ENCODE results near the gene ARL4C. TPM values are rescaled to one million over a fixed set of nuclear protein-coding genes. Genes with fewer than 3 reads are reported as not detected.

ARL4C gene
- total RNA-seq, 1 donor from 2014 or later, result 3.0 TPM

DNA sequence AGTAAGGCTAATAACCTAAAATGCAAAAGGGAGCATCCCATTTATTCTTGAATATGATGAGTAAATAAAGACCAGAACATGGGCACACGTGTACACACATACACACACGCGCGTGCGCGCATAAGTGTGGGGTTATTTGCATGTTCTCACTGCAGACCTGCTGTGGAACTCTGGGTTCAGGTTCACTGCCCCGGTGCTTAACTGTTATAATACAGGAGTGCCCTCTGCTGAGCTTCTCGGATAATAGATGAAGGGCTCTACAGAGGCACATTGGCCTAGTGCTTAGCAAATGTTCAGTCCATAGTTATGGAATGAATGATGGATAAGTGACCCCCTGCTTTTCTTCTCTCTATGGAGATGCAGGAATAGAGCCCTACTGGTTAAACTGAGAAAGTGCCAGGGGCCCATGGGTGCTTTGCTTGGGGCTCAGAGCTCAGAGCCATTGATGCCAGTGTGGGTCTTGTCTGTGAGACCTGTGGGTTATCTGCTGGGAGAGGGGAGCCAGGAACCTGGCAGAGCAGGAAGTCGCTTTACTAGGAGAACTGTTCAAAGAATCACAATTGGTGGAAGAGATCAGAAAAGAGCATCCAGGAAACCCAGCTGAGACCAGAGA, 3.6 kb upstream of the ARL4C start:
- DNase-seq (ENCODE audit: low spot score) (peak; percentile 56), ATAC-seq (peak; percentile 62)

DNA sequence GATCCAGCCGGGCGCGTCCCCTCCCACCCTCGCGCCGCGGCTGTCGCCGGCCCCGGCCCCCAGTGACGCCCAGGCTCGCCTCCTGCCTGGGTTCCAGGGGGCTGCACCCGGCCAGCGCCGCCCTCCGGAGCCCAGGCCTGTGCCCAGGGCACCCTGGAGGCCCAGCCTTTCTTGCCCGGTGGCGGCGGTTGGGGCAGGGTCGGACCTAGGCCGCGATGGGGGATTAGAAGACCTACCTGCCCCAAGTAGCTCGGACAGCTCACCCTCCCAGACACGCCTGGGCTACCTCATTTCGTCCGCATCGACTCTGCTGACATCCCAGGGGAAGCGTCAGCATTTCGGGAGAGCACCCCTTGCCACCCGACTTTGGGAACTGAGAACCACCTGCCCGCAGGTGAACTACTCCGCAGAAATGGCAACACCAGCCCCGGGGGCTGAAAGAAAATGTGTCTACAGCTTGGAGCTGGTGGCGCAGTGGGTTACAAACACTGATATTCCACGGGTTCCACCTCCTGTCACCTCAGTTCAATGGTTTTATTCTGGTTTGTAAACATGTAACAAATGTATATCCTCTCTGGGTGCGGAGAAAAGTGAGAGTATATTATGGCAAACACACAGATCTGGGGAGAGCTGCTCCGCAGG, 834 bp upstream of the ARL4C start:
- ATAC-seq, result no peak

DNA sequence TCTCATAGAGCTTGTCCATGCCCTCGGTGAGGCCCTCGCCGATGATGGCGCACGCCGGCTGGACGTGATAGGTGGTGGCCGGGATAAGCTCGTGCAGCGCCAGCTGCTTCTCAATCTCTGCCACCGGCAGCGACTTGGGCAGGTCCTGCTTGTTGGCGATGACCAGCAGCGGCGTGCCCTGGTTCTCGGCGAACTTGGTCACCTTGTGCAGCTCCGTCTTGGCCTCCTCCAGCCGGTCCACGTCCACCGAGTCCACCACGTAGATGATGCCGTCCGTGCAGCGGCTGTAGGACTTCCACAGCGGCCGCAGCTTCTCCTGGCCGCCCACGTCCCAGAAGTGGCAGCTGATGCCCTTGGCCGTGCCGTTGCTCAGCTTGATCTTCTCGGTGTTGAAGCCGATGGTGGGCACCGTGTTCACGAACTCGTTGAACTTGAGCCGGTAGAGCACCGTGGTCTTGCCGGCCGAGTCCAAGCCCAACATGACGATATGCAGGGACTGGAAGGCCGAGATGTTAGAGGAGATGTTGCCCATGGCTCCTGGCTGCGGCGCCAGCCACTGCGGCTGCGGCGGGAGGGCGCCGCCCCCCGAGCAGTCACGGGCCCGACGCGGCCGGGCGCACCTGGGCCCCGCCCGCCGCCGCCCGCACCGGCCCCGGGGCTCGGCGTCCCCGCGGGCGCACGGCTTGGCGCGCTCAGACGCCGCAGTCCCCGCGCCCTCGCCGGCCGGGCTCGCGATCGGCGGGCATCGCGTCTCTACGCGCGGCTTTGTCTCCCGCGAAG, 636 bp downstream of the ARL4C start:
- peak; percentile 53 for DNase-seq (ENCODE audit: low spot score)
- ATAC-seq, result no peak

More for the DNA sequence above, 834 bp upstream of the ARL4C start:
- peak; percentile 49 for DNase-seq (ENCODE audit: low spot score)

DNA sequence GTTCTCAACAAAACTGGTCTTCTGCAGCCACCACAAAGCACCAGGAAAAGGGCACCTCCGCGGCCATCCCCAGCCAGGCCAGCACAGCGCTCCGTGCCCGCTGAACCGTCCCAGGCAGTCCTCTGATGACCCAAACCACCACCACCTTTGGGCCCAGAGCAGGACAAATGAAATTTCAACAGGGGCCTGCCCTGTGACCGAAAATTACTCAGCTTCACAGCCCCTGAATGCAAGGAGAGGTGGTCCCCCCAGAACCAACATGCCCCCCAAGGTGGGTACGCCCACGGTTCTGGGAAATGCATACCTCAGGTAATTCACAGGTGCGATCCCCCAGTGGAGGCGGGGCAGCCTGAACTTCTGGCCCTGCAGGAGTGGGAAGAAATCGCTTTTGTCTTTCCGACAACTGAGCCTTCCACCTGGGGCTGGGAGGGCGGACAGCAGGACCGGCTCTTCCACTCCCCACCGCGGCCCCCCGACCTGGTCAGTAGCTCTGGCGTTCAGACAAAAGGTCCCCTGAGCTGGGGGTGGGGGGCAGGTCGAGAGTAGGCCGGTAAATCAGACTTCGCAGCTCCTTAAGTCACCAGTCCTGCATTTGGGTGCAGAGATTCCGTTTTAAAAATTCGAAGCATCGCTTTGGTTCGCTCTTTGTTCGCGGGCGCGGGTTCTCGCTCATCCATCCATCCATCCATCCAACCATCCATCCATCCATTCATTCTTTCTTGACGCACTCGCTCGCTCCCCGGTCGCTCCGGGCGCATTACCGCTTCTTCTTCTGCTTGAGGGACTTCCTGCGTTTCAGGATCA, 1.4 kb downstream of the ARL4C start:
- ATAC-seq, result no peak
- DNase-seq (ENCODE audit: low spot score), result no peak

DNA sequence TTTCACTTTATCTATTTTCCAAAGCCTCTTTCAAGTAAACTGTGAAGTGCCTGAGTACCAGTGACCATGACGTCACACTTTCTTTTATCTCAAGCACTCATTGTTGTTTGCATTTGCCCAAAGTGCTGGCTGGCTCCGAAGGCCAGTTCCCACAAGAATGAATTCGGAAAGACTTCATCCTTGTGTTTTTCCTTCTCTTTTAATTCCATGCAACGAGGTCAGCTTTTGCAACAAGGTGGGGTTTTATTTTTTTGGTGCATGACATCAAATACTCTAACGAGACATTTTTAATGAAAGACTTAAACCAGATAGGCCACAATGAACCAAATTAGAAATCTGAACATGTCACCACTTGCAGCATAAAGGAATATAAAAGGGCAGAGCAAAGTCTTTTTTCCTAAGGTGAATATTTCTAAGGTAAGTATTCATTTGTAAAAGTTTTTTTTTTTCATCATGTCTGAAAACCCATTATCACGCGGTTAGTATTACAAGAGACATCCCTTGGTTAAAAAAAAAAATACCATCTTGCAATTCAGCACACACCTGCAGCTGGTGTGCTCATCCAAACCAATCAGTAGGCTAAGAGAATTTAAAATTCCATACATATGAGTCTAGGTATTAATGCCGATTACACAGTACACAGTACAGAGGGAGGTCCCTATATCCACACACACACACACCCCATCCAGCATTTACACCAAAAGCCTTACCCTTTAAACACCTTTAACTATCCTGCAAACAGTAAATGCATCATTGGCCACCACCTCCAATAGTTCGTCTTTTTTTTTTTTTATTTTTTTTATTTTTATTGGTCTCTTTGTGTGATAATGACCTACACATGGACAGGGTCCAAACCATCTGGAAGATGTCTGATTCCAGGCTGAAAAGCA, 2.3 kb downstream of the ARL4C start:
- DNase-seq (ENCODE audit: low spot score) (no peak), ATAC-seq (no peak)

DNA sequence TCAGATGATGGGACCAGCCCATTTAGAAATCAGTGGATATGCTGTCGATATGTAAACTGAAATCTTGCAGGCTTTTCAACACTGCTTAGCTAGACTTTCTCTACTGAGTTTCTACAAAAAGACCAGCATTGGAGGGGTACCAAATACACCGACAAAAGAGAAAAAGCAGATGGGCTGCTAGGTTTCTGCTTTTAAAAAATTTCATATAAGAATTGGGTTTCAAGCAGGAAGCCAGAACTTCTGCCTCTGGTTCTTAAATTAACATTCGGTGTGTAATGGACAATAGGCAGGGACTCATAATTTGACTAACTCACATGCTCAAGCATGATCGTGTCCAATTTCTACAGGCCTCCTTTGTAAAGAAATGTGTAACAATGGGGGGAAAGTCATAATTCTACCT, 3.1 kb downstream of the ARL4C start:
- no peak for DNase-seq (ENCODE audit: low spot score)
- ATAC-seq, result no peak

DNA sequence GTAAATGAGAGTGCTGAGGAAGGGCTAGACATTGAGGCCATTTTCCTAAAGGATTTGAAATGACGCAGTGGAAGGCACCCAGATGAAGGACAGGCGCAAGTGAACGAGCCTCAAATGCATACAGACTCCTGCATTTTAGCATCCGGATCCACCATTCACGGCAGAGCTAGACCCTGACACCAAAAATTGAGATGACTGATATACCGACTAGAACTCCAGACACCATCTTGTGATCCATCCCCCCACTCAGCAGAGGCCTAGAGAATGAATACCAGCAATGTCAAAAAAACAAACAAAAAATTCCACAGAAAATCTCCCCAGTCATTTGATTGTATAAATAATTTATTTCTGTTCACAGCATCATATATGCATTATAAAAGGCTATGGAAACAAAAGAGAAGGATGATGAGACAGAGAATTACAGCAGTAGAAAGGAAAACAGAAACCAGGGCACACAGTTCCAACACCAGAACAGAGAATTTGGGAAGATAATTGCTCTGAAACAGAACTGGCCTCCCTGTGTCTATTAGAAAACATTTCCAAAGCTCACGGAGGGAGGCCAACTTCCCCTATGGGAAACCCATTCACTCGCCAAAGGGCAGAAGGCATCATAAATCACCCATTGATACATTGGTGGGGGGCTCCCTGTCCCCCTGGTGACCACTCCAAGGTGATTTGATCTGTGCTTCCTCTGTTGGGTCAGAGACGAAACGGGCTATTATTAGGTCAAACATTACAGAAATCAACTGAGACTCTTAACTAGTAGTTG, 4.0 kb downstream of the ARL4C start:
- ATAC-seq, result no peak
- no peak for DNase-seq (ENCODE audit: low spot score)

DNA sequence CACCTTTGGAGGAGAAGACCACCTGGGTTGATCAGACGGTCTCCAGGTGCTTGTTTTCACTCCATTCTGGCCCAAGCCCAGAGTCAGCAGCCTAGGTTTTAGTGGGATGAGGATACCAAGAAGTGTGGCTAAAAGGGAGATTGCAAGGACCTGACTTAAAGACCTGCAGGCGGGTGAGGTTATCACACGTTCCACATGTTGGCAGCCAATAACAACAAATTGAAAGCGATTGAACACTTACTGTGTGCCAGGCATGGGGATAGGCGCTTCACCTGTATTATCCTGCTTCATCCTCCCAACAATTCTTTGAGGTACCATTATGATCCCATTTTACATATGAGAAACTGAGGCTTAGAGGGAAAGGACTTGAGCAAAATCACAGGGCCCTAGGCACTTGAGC, 5.0 kb downstream of the ARL4C start:
- no peak for ATAC-seq
- DNase-seq (ENCODE audit: low spot score), result no peak

DNA sequence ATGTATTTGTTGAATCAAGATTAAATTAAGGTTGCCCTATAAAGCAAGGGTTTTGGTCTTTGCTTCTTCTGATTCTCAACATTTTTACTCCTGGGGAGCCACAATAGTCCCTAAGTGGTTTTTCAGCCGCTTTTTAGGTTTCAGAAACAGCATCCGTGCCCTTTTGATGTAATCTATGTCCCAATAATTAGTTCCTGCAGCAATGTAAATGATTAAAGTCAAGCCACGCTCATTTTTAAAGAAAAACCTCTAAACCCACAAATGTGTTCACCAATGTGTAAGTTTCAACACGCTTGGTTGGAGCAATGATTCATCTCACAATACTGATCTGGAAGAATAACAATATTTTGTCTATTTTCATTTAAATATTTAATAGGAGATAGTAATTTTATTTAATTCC, 5.6 kb downstream of the ARL4C start:
- DNase-seq (ENCODE audit: low spot score), result no peak
- no peak for ATAC-seq

DNA sequence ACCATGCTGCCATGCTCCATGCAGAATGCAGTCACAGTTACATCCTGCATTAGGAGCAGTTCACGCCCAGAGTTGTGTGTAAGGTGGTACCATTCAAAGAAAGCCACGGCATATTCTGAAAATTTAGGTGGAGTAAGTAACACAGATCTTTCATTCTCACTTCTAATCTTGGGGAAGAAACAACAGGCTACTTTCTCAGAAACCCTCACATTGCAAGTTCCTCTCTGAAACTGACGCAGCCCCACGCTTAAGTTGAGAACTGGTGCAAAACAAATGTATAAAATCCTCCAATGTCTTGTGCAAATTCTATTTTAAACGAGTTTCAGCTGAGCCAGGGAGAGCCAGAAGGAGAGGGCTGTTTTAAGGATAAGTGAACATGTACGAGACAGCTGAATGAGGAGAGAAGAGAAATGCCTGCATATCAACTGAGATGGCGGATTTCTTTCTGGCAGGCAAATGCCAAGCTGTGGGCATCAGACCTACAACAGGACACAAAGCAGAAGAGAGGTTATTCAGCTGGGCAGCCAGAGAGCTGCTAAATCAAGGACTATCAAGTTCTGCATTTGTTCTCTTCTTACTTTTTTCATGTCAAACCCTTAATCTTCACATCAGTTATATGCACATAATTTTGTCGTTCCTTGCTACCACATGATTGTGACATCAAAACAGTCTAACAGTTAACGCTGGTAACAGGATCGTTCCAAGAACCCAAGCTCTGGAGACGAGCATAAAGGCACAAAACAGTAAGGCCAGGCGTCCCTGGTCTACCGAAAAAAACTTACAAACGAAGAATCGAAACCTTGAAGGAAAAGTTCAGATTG, 6.4 kb downstream of the ARL4C start:
- ATAC-seq (no peak), DNase-seq (ENCODE audit: low spot score) (no peak)

DNA sequence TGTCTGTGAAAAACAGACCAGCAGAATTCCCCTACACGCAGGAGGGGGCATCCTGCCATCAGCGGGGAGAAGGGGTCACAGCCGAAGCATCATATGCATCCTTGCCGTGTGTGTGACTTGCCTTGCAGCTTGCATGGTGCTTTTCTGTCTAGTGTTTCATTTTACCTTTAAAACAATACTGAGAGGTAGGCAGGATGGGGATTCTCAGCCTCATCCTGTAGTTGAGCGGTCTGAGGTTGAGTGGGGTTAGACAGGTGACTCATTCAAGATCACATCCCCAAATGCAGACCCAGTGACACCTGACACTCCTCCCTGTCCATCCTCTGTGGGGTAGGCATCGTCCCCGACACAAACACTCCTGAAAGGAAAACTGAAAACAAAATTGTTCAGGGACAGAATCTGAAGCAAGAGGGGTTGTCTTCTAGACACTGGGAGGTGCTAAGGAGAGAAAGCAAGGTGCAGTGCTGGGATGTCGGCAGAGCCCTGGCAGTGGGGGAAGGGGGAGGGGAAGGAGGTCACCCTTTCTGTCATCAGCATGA, 7.9 kb downstream of the ARL4C start:
- DNase-seq (ENCODE audit: low spot score) (no peak), ATAC-seq (no peak)

DNA sequence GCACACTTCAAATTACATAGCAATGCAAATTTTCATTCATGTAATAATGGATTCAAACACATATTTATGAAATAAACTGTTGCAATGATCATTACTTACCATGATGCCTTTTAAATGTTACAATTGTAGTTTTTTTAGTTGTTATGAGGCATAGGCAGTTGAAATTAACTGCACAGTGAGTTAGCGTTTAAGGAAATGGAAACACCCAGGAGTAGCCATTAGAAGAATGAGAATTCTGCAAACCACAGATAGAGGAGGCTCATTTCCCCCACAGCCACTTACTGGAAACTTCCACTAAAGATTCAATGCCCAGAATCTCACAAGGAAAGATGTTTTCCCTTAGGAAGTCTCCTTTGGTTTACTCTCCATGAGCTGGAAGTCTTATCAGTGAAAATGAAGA, 8.4 kb downstream of the ARL4C start:
- DNase-seq (ENCODE audit: low spot score), result no peak
- ATAC-seq, result no peak

DNA sequence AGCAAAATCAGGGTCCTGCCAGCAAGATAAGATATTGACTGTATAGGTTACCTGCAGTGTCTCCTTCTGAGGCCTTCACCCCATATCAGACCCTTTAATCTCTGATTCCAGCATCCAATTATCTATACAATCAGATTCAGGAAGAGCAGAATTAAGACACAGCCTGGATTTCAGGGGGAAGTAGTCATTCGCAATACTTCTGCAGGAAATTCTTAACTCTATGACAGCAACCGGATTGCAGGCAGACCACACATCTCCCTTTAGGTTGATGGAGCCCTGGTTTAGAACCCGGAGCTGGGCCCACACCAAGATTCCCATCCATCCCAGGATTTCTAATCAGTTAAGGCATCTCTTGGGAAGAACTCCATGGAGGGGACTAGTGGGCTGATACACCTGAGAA, 9.5 kb downstream of the ARL4C start:
- ATAC-seq (no peak), DNase-seq (ENCODE audit: low spot score) (no peak)

DNA sequence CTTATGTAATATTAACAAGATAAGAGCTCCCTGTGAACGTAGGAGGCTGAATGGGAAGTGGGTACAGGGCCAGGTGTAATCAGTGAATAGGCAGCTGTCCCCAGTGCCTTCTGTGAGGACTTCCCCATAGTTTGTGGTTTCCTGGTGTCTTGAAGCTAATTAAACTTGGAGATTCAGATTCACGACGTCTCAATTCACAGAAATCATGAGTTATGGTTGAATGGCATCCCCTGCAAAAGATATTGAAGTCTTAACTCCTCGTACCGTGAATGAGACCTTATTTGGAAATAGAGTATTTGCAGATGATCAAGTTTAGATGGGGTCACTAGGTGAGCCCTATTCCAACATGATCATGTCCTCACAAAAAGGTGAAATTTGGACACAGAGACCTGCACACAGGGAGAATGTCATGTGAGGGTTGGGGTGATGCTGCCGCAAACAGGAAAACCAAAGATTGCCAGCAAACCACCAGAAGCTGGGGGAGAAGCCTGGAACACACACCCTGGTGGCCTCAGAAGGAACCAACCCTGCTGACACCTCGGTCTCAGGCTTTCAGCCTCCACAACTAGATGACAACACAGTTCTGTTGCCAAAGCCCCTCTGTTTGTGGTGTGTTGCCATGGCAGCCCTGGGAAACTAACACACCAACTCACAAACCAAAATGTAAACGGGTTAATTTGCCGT, 13.2 kb downstream of the ARL4C start:
- DNase-seq (ENCODE audit: low spot score), result peak; percentile 40
- no peak for ATAC-seq

DNA sequence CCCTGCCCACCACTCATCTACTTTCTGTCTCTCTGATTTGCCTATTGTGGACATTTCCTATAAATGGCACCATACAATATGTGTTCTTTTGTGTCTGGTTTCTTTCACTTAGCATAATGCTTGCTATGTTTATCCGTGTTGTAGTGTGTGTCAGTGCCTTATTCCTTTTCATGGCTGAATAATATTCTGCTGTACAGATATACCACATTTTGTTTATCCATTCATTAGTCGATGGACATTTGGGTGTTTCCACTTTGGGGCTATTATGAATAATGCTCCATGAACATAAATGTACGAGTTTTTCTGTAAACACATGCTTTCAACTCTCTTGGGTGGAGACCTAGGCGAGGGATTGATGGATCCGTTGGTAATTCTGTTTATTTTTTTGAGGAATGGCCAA, 15.6 kb downstream of the ARL4C start:
- DNase-seq (ENCODE audit: low spot score) (no peak), ATAC-seq (no peak)

DNA sequence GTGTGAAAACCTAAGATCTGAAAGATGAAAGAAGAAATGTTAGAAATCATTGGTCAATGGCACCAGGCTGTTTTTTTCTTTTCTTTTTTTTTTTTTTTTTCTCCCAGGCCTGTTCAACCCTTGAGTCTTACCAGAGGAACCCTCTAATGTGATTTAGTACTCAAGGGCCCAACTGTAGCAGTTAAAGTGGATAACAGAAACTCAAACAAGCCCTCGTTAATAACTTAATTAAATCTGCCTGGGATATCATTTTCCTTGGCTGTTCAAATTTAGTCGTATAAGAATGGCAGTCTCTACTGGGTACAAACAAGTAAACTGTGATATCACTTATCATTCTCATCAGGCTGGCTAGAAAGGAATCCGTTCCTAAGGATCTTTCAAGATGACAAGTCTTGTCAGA, 16.5 kb downstream of the ARL4C start:
- ATAC-seq, result no peak

DNA sequence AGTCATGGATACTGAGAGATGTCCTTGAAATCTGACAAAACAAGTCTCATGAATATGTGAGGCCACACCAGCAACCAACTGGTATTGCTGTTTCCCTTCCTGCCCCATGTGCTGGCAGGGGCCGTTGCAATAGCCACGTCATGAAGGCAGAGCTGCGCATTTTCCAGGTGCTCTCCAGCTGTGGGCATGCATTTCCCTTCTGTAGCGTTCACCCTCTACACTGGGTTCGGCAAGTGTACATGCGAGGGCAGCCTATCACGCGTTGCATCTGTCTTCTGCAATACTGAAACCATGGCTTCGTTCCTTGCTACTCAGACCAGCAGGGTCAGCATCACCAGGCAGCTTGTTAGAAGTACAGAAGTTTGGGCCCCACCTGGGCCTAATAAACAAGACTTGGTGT, 17.4 kb downstream of the ARL4C start:
- ATAC-seq (no peak), DNase-seq (ENCODE audit: low spot score) (peak; percentile 27)

More for the DNA sequence above, 16.5 kb downstream of the ARL4C start:
- DNase-seq (ENCODE audit: low spot score), result no peak
